ENCODE measurements around the gene PTPN4. TPM values are rescaled to one million over a fixed set of nuclear protein-coding genes. Genes with fewer than 3 reads are reported as not detected.
A peak's percentile ranks its signal among the peaks of the same experiment; 100 is the strongest.

The PTPN4 gene
- total and polyA plus RNA-seq, 9 donors, result 3.4 to 45.7 (median 35.2) TPM

GRCh38 chr2:120005834-120006521 is 246.3 kb downstream of the PTPN4 start:
- H3K27ac ChIP-seq, result no peak overlapping the region
- H3K36me3 ChIP-seq, result no peaks in the 10 kb centered on the region
- H3K27me3 ChIP-seq, result no peaks in the 10 kb centered on the region
- no peaks in the 10 kb centered on the region for H3K4me1 ChIP-seq (ENCODE audit: insufficient read depth)
- H3K9me3 ChIP-seq, result no peaks in the 10 kb centered on the region
- whole genome bisulfite sequencing, 3 donors, result 90 to 92% (median 92%) methylated on average over 11 of the region's 11 CpGs
- DNase-seq, result no peak
- intact Hi-C loops (cut with DNase I), result no loop called here
- TF ChIP-seq CTCF (IDR thresholded peaks at IDR 0.05), result no peak
- no peak for TF ChIP-seq POLR2A (IDR thresholded peaks at IDR 0.05)
- TF ChIP-seq EP300 (IDR thresholded peaks at IDR 0.05), result no peak
- H3K4me3 ChIP-seq, result no peak overlapping the region

- Histone ChIP-seq H3K27ac (no peak overlapping the region), H3K27me3 (no peaks in the 10 kb centered on the region), H3K36me3 (no peaks in the 10 kb centered on the region), H3K4me3 (no peak overlapping the region), H3K4me1 (ENCODE audit: insufficient read depth) (no peaks in the 10 kb centered on the region), H3K9me3 (no peaks in the 10 kb centered on the region)
- intact Hi-C loops (cut with DNase I), result no loop called here
- DNase-seq, result no peak
- no peak for TF ChIP-seq POLR2A (IDR thresholded peaks at IDR 0.05)
- no peak for TF ChIP-seq CTCF (IDR thresholded peaks at IDR 0.05)
- TF ChIP-seq EP300 (IDR thresholded peaks at IDR 0.05), result no peak
- 95 to 98% (median 96%) methylated on average over 4 of the region's 4 CpGs for WGBS, 3 donors
Observed at GRCh38 chr2:120007851-120008250, 248.1 kb downstream of the PTPN4 start.

GRCh38 chr2:120012363-120012762 is 252.6 kb downstream of the PTPN4 start:
- TF ChIP-seq POLR2A (IDR thresholded peaks at IDR 0.05) (no peak), EP300 (IDR thresholded peaks at IDR 0.05) (no peak), CTCF (IDR thresholded peaks at IDR 0.05) (no peak)
- DNase-seq, result no peak
- no peak overlapping the region for H3K27ac ChIP-seq
- intact Hi-C loops (cut with DNase I), result loop anchor here in 1 of 4 donors (10.0 kb wide), 1 partner anchor 648 kb away; the partner anchor contains the start of genes C2orf76 and DBI
- H3K36me3 ChIP-seq, result no peaks in the 10 kb centered on the region
- H3K27me3 ChIP-seq, result no peaks in the 10 kb centered on the region
- H3K9me3 ChIP-seq, result no peaks in the 10 kb centered on the region
- peak overlapping the region; percentile 81 for H3K4me3 ChIP-seq
- 7 to 21% (median 12%) methylated on average over 8 of the region's 8 CpGs for WGBS, 3 donors
- no peaks in the 10 kb centered on the region for H3K4me1 ChIP-seq (ENCODE audit: insufficient read depth)

GRCh38 chr2:120012771-120013596 is 253.3 kb downstream of the PTPN4 start, which contains the start of gene EPB41L5:
Gene EPB41L5 (plus strand): TSS chr2:120013077. CDS start chr2:120019085, 6,008 bp downstream.
- peak; percentile 90 to 95 (median 93) for DNase-seq

More at GRCh38 chr2:120012771-120013596, 253.3 kb downstream of the PTPN4 start, which contains the start of gene EPB41L5:
- Histone ChIP-seq H3K27ac (peak within 1 kb of the TSS; percentile 84 to 91), H3K27me3 (no peaks in the 10 kb centered on the region), H3K4me3 (peak within 1 kb of the TSS; percentile 81), H3K36me3 (no peaks in the 10 kb centered on the region), H3K9me3 (no peaks in the 10 kb centered on the region), H3K4me1 (ENCODE audit: insufficient read depth) (no peaks in the 10 kb centered on the region)
- intact Hi-C loops (cut with DNase I), result loop anchor here in 1 of 4 donors (10.0 kb wide), 1 partner anchor 648 kb away; the partner anchor contains the start of genes C2orf76 and DBI
- 1 to 2% (median 1%) methylated on average over 61 to 104 of the region's 104 CpGs for WGBS, 3 donors
- peak; percentile 32 for TF ChIP-seq POLR2A (IDR thresholded peaks at IDR 0.05)
- TF ChIP-seq CTCF (IDR thresholded peaks at IDR 0.05), result peak in 1 of 3 donors; percentile 12
- TF ChIP-seq EP300 (IDR thresholded peaks at IDR 0.05), result no peak

Data from ovary (tissue), 9 donors.